Mucosa of gallbladder (tissue), 1 donor: ENCODE results near the gene SPAG7. TPM values are rescaled to one million over a fixed set of nuclear protein-coding genes. Genes with fewer than 3 reads are reported as not detected.

Source experiments
- DNase-seq: peaks from one replicate; pipeline ENCODE4 v3.0.0-alpha.2; 2020; ENCODE audit warnings: low spot score
- total RNA-seq: library from RNA; stranded (reverse); gene quantifications from one replicate; pipeline ENCODE4 v1.2.1, GENCODE V29; 2021
- donor health status: DM: no; HTN: no; CAD: no.

The SPAG7 gene
- total RNA-seq, 1 donor from 2014 or later, result 54.2 TPM

DNA sequence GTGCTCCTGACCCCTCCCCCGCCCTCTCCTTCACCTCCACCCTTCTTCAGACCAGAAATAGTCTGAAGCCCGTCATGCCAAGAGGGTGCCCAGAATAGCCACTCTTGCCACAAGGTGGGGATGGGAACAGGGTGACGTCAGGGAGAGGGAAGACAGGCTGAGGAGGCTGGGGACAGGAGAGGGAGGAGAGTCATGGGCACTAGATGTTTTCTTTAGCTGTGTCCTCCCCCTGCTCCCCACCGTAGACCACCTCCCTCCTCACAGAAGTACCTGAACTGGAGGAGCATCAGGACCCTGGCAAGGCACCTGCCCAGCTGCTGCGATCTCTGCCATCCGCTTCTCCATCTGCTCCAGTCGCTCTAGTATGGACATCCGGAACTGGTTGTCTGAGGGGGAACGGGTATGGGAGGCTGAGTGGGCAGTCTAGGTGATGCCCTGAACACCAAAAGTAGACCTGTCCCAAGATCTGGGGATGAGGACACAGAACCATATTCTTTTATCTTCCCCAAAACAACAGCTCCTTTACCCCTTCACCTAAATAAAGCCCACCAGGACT, 6.6 kb upstream of the SPAG7 start:
- DNase-seq, result no peak

GRCh38 chr17:4973256-4974114, 5.9 kb upstream of the SPAG7 start:
- no peak for DNase-seq

DNA sequence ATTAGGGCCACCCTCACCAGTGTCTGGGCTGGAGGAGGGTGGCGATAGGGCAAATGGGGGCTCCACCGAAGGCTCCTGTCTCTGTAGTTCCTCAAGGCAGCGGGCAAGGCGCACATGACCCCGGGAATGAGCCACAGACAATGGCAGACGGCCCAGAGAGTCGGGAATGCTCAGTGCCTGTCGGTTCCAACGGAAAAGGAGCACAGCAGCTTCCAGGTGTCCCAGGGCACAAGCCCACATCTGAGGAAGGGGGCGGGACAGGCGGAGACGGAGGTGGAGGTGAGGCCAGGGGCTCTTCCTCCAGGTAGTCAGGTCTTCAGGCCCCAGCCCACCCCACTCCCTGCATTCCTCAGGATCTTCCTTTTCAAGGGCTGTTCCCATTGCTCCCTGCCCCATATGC, 5.1 kb upstream of the SPAG7 start:
- no peak for DNase-seq

- DNase-seq, result no peak
Measured at GRCh38 chr17:4972322-4972721, 4.7 kb upstream of the SPAG7 start.

GRCh38 chr17:4971826-4972225, 4.2 kb upstream of the SPAG7 start:
- DNase-seq, result no peak

- DNase-seq, result no peak
Measured at GRCh38 chr17:4970273-4970672, 2.7 kb upstream of the SPAG7 start.

DNA sequence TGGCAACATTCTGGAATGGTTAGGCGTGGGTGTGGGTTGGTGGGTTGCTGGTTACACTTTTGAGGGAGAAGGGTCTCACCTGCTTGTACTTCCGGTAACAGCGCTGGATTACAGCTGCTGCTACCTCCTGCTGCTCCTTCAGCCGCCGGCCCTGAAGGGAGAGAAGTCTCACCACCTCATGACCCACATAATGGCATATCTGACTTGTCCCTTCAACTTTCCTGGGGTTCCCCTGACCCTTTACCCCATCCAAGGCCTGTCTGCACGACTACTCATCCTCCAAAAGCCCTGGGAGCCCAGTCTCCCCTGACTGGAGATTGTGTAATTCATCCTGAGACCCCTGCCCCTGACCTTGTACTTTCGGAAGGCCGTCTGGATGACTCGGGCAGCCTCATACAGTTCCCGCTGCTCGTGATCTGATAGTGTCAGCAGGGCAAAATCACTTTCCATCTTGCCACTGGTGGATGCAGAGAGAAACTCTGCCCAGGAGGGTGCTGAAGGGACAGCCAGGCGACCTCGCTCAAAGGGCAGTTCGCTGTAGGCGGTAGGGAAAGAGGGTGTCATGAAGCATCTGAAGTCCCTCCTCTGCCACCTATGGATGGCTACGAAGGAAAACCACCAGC, 2.0 kb upstream of the SPAG7 start:
- no peak for DNase-seq

DNA sequence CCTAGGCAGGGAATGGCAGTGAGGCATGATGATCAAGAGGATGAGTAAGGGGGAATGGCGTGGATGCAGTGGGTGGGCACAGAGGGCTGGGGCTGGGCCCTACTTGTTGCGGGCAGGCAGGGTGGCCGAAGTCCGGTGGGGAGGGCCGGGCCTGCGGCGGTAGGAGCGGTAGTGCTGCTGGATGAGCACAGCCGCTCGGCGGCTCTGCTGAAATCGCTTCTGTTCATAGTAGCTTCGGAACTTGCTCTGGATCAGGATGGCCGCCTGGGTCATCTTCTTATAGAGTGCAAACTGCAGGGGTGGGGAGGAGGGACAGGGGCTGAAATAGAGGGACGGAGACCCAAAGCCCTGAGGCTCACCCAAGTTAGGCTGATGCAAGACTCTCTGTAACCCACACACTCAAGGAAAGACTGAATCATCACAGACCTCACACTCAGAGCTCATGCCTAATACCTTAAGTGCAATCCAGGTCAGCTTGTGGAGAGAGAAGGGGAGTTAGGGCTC, 1.5 kb upstream of the SPAG7 start:
- no peak for DNase-seq

DNA sequence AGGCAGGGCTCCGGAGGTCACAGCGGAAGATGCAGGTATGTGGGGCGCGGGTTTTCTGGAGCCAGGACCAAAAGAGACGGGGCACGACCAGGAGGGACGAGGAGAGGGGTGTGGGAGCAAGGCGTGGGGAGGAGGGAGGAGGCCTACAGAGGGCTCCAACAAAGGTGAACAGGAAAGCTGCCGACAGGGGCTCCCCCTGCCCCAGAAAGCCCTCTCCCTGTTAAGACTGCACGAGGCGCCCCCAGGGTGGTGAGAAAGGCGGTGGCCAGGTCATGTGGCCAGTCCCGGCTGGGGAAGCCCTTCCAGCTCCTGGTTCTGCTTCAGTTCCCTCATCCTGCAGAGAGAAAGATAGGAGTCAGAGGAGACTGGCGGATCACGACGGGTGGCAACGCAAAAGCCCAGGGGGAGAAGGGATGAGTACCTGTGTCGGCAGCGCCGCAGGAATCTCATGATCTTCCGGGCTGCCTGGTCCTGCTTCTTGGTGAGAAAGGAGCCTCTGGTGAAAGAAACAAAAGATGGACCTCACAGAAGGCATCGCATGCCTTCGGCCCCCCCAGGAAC, 949 bp upstream of the SPAG7 start:
- no peak for DNase-seq

DNA sequence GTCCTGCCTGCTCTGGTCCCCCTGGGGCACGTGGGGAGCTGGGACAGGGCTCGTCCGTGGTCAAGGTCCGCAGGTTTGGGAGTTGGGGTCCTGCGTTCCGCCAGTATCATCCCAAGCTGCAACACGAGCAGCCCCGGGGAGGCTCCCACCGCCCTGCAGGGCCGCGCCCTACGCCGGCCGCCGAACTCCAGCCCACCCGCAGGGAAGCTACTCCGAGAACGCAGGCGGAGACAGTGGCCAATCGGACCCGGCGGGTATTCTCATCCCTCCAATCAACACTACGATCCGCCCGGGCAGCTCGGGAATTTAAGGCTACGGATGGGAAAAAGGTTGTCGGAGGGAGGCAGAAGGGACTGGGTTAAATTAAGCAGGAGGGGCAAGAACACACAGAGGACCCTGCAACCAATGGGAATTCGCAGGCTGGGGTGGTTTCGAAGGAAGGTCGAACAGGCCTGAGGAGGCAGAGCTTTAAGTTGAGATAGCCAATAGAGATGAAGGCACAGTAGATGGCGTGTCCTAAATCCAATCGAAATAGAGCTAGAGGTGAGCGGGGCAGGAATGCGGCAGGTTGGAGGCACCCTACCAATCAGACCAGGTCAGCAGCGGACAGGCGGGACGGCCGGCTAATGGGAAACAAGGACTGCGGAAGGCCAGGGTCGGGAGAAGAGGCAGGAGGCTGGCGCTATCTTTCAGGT, 626 bp downstream of the SPAG7 start:
- DNase-seq, result peak; percentile 99

DNA sequence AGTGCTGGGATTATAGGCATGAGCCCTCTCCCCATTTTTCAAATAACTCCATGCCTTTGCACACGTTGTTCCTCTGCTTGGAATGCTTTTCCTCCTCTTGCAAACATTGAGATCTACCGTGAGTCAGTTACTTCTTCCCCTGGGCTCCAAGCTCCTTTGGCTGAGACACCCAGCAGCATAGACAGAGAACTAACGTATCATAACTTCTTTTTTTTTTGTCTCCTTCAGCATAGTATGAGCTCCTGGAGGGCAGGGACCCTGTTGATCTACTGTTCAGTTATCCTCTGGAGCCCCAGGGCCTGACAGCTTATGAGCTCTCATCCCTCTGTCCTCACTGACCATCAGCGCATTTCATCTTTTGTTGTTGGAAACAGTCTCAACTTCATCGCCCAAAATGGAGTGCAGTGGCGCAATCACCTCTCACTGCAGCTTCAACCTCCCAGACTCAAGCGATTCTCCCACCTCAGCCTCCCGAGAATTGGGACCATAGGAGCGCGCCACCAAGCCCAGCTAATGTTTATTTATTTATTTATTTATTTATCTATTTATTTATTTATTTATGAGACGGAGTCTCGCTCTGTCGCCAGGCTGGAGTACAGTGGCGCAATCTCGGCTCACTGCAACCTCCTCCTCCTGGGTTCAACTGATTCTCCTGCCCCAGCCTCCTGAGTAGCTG, 2.2 kb downstream of the SPAG7 start:
- DNase-seq, result no peak

DNA sequence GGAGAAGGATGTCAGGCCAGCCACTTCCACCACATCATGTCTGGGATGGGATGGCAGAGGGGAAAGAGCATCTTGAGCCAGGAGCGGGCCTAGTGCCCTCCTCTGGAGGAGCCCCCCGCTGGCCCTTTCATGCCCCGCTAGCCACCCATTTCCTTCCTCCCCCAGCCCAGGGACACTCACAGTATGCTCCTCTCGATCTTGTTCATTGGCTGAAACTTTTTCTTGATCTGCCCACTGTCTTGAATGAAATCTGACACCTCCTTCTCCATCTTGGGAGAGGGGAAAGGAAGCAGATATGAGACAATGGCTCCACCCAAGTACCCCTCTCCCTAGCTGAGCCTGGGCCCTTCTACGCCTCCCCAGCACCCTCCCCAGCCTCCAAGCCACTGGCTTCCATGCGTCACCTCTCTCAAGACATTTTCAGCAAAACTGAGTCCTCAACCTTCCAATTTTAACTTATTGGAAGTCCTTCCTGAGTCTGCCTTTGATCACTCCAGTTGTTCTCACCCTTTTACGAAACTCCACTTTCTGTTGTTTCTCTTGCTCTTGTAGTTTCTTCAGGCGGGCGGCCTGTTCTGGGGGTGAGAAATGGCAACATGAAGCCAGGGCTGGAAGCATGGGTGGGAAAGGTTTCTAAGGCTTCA, 7.2 kb downstream of the SPAG7 start:
- no peak for DNase-seq

DNA sequence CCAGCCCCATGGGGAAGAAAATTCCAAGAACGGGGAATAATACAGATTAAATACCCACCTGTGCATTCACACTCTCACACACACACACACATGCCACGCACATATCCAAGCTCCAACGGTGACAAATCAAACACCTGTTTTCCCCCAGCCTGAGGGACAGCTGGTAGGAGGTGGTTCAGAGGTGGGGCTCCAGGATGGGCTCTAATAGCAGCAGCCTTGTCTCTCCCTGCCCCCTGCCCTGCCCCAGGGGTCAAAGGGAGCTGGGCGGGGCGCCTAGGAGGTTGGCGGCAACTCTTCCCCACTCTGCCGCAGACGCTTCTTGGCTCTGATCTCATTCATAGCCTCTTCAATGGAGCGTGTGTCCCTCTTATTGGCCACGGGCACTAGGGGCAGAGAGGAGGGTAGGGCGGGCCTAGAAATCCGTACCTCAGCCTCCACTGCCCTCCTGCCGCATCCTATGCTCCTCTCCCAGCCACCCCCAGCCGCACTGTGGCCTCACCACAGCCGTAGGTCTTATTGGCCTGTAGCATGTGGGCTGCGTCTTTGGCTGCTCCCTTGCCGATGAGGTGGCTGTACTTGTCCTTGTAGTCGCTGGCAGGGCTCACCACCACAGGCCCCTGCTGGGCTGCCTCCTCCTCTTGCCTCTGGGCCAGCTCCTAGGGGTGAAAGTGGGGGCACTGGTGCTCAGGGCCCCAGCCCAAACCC, 8.2 kb downstream of the SPAG7 start:
- no peak for DNase-seq

- no peak for DNase-seq
Measured at GRCh38 chr17:4958102-4958501, 9.5 kb downstream of the SPAG7 start.

DNA sequence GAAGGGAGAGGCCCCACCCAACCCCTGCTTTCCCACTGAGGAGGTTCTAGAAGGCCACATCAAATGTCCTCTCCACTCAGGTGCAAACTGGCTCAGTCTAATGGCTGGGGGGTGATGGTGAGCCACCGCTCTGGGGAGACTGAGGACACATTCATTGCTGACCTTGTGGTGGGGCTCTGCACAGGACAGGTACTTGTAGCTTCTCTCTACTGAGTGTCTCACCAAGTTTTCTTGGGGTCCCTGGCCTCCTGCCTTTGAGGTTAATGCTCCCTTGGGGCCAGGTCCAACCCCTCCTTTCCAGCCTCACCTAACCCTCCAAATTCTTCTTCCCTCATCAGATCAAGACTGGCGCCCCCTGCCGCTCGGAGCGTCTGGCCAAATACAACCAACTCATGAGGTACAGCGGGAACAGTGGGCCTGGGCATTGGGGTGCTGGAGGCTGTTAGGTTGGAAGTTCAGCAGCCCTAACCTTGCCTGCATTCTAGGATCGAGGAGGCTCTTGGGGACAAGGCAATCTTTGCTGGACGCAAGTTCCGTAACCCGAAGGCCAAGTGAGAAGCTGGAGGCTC, 11.0 kb downstream of the SPAG7 start:
- DNase-seq, result no peak

DNA sequence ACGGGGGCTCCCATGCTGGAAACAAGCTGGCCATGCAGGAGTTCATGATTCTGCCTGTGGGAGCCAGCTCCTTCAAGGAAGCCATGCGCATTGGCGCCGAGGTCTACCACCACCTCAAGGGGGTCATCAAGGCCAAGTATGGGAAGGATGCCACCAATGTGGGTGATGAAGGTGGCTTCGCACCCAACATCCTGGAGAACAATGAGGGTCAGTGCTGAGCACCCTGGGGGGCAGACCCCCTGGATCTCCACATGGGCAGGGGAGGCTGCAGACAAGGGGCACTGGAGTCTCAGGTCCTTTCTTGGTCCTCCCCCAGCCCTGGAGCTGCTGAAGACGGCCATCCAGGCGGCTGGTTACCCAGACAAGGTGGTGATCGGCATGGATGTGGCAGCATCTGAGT, 12.5 kb downstream of the SPAG7 start:
- no peak for DNase-seq

- no peak for DNase-seq
Measured at GRCh38 chr17:4953451-4953961, 14.1 kb downstream of the SPAG7 start.

- no peak for DNase-seq
Measured at GRCh38 chr17:4951486-4951885, 16.1 kb downstream of the SPAG7 start.

DNA sequence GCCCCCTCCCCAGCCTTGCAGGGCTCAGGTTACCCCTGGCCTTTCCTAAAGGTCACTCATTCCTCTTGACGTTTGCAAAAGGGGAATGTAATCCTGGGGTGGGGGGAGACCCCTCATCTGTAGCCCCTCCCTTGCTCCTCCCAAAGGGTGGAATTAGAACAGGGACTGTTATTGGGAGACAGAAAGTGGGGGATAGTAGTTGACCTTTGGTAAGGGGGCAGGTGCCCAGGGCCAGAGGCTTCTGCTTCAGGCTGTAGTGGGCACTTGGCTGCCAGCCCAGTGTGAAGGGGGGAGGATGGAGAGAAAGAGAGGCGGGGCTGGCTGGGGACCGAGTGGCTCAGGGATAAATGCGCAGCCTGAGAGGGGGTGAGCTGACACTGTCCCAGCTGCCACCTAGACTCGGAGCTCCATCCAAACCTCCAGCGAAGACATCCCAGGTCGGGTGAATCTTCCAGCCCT, 16.8 kb downstream of the SPAG7 start, which contains the start of gene ENO3:
Gene ENO3, plus strand, starts transcription at position 374 of the 459 bp plus-strand sequence. CDS start 711 bp downstream, outside the sequence.
- no peak for DNase-seq
